K562 (cell line): ENCODE data around the gene NR2F2. TPM values are rescaled to one million over a fixed set of nuclear protein-coding genes. Genes with fewer than 3 reads are reported as not detected.

Experiments used
- BDP1 ChIP-seq: IDR thresholded peaks from 3 replicates; pipeline ENCODE4 v1.6.1; 2011; ENCODE audit not compliant: insufficient read length, insufficient read depth
- BHLHE40 ChIP-seq: IDR thresholded peaks from 2 replicates; pipeline ENCODE4 v1.6.1; 2011; ENCODE audit warnings: low read length, improper control_type of control experiment
- CHD1 ChIP-seq: fragments of 200-600 bp; sonication (generic); IDR thresholded peaks from one replicate; pipeline ENCODE4 v1.6.1; 2012; ENCODE audit warnings: mild to moderate bottlenecking, moderate library complexity, low read length, inconsistent platforms
- E2F4 ChIP-seq: sonication (generic); formaldehyde crosslinking; IDR thresholded peaks from 2 replicates; pipeline ENCODE4 v1.8.0; 2022; ENCODE audit warnings: mild to moderate bottlenecking, low read depth, missing genetic modification reagents
- ERF ChIP-seq: fragments of 450-650 bp; formaldehyde crosslinking; IDR thresholded peaks from 2 replicates; pipeline ENCODE4 v1.4.0; 2020; ENCODE audit warnings: mild to moderate bottlenecking, mixed read lengths
- EWSR1 ChIP-seq: fragments of 450-650 bp; IDR thresholded peaks from 2 replicates; pipeline ENCODE4 v1.6.1; 2018; ENCODE audit warnings: borderline replicate concordance, mild to moderate bottlenecking, low read depth, moderate library complexity; ENCODE audit not compliant: partially characterized antibody
- FIP1L1 ChIP-seq: fragments of 200-400 bp; formaldehyde crosslinking; IDR thresholded peaks from 2 replicates; pipeline ENCODE4 v1.6.1; 2018; ENCODE audit warnings: mild to moderate bottlenecking, low read depth, low read length; ENCODE audit not compliant: poor library complexity, severe bottlenecking
- ILK ChIP-seq: fragments of 450-650 bp; IDR thresholded peaks from 2 replicates; pipeline ENCODE4 v1.6.1; 2016; ENCODE audit warnings: missing genetic modification characterization, low read depth, mild to moderate bottlenecking, missing compliant biosample characterization, moderate library complexity, borderline replicate concordance
- IRF2 ChIP-seq: sonication (generic); formaldehyde crosslinking; IDR thresholded peaks from 2 replicates; pipeline ENCODE4 v1.8.1; 2022; ENCODE audit warnings: mild to moderate bottlenecking, missing genetic modification reagents
- LEF1 ChIP-seq: fragments of 450-650 bp; IDR thresholded peaks from 2 replicates; pipeline ENCODE4 v1.6.1; 2016; ENCODE audit warnings: mild to moderate bottlenecking
- MAFG ChIP-seq: fragments of 450-650 bp; conservative IDR thresholded peaks from 2 replicates; pipeline ENCODE4 v1.6.1; 2016; ENCODE audit warnings: missing genetic modification characterization, missing compliant biosample characterization
- MAZ ChIP-seq, 2 experiments: fragments of 450-650 bp in 1 of 2; sonication (generic) in 1 of 2; formaldehyde crosslinking; IDR thresholded peaks in 1 of 2; conservative IDR thresholded peaks in 1 of 2; 2 replicates each; pipeline versions ENCODE4 v1.4.0 to v1.5.0; 2020; ENCODE audit warnings: mild to moderate bottlenecking in 1 of 2, missing genetic modification reagents in 1 of 2
- PBX2 ChIP-seq, 2 experiments: IDR thresholded peaks in 1 of 2; conservative IDR thresholded peaks in 1 of 2; 2 replicates each; pipeline ENCODE4 v1.6.1; 2016; ENCODE audit warnings: low read depth in 2 of 2, mild to moderate bottlenecking in 1 of 2, missing compliant biosample characterization in 1 of 2, missing genetic modification characterization in 1 of 2, moderate library complexity in 1 of 2
- POLR2G ChIP-seq: fragments of 200-400 bp; formaldehyde crosslinking; IDR thresholded peaks from 2 replicates; pipeline ENCODE4 v1.6.1; 2017; ENCODE audit warnings: low read depth, mild to moderate bottlenecking, antibody characterized with exemption, low read length, moderate library complexity
- PTBP1 ChIP-seq: fragments of 200-400 bp; formaldehyde crosslinking; IDR thresholded peaks from 2 replicates; pipeline ENCODE4 v1.6.1; 2017; ENCODE audit warnings: low read depth, low read length
- RBFOX2 ChIP-seq: fragments of 200-400 bp; formaldehyde crosslinking; IDR thresholded peaks from 2 replicates; pipeline ENCODE4 v1.6.1; 2017; ENCODE audit warnings: low read depth, mild to moderate bottlenecking, low read length, moderate library complexity
- TCF3 ChIP-seq: sonication (generic); formaldehyde crosslinking; IDR thresholded peaks from 2 replicates; pipeline ENCODE4 v1.4.0; 2020; ENCODE audit warnings: mild to moderate bottlenecking, missing genetic modification reagents
- TSHZ1 ChIP-seq: fragments of 250-450 bp; sonication (Bioruptor Pico); IDR thresholded peaks from 2 replicates; pipeline ENCODE4 v1.4.0; 2020; ENCODE audit warnings: mild to moderate bottlenecking, moderate library complexity
- YBX1 ChIP-seq: fragments of 450-650 bp; IDR thresholded peaks from 2 replicates; pipeline ENCODE4 v1.7.1; 2016; ENCODE audit warnings: mild to moderate bottlenecking
- ZC3H11A ChIP-seq: IDR thresholded peaks from 2 replicates; pipeline ENCODE4 v1.6.1; 2012; ENCODE audit warnings: low read depth, low read length, improper control_type of control experiment
- ZFP36 ChIP-seq: fragments of 150-350 bp; IDR thresholded peaks from 2 replicates; pipeline ENCODE4 v1.6.1; 2018; ENCODE audit warnings: low read length, low read depth; ENCODE audit not compliant: partially characterized antibody
- ZNF24 ChIP-seq: fragments of 450-650 bp; IDR thresholded peaks from 2 replicates; pipeline ENCODE4 v1.6.1; 2016
- polyA plus RNA-seq, 8 experiments: library from polyadenylated mRNA; depleted of rRNA in 4 of 8; stranded (reverse) in 5 of 8; unstranded in 3 of 8; fragments of >200 nt; fragmentation: Nextera tagmentation in 2 of 8; fragmentation: Illumina TruSeq in 1 of 8; extraction: Ambion mirVana in 2 of 8; extraction: Trizol in 1 of 8; gene quantifications; 2 replicates each; pipeline versions ENCODE4 v1.2.1 to v1.2.3, GENCODE V29; 2011 to 2014; ENCODE audit warnings: inconsistent platforms in 1 of 8, missing spikeins in 1 of 8
- total RNA-seq, 7 experiments: library from RNA; depleted of rRNA in 6 of 7; stranded (reverse); fragments of >200 nt in 6 of 7; fragmentation: Illumina TruSeq in 2 of 7; extraction: Trizol in 2 of 7; gene quantifications; 2 replicates each; pipeline versions ENCODE4 v1.2.1 to v1.2.3, GENCODE V29; 2011 to 2021; ENCODE audit warnings: low replicate concordance in 1 of 7

Gene NR2F2
- total and polyA plus RNA-seq, 9 of the 15 experiments (the other 6 are each of a cell fraction or from before 2014, with no cell fraction given) = 6.0 to 51.8 (median 11.1) TPM

GRCh38 chr15:96334017-96334704, 3.7 kb downstream of the NR2F2 start (continued):
- TF ChIP-seq TSHZ1 (no peak), BDP1 (no peak), POLR2G (peak; percentile 61; the same call in 1 of the 2 replicates), MAZ (CRISPR knock-in tag; conservative IDR thresholded peaks at IDR 0.05 in 1 of 2, IDR thresholded peaks at IDR 0.05 in 1 of 2) (no peak), BHLHE40 (no peak), CHD1 (no peak), YBX1 (no peak), IRF2 (CRISPR knock-in tag) (no peak), ZC3H11A (no peak), EWSR1 (no peak), FIP1L1 (peak; percentile 6), TCF3 (CRISPR knock-in tag) (peak; percentile 17; the same call in 1 of the 2 replicates), ZFP36 (no peak), PBX2 (CRISPR knock-in tag; IDR thresholded peaks at IDR 0.05; ENCODE audit: low read depth) (no peak), PBX2 (tag; conservative IDR thresholded peaks at IDR 0.05; ENCODE audit: low read depth) (no peak), ERF (CRISPR knock-in tag) (no peak), ILK (no peak), RBFOX2 (peak; percentile 58), ZNF24 (no peak), PTBP1 (no peak), LEF1 (no peak), E2F4 (no peak), MAFG (tag) (no peak)
